ENCODE results near the gene RAD51B. TPM values are rescaled to one million over a fixed set of nuclear protein-coding genes. Genes with fewer than 3 reads are reported as not detected.

Gene RAD51B
- total and polyA plus RNA-seq, 2 of the 13 experiments (the other 11 are each of a cell fraction or from before 2014, with no cell fraction given), result 7.0 to 9.5 TPM

DNA sequence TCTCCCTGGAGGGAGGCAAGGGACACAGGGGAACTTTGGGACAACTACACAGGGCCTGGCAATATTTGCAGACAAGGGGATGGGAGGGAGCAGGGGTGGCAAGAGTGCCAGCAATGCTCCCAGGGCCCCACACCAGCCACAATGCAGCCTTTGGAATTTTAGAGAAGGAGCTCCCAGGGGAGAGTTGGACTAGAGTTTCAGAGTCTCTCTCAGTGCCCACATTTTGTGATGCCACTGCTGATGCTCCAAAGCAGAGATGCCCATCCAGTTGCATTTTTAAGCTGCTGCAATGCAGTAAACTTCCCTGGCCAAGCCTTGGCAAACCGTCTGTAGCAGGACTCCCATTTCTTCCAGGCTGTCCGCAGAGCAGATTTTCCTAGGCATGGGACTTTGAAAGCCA is 874.3 kb downstream of the RAD51B start (continued):
- TF ChIP-seq, protein P1, sequence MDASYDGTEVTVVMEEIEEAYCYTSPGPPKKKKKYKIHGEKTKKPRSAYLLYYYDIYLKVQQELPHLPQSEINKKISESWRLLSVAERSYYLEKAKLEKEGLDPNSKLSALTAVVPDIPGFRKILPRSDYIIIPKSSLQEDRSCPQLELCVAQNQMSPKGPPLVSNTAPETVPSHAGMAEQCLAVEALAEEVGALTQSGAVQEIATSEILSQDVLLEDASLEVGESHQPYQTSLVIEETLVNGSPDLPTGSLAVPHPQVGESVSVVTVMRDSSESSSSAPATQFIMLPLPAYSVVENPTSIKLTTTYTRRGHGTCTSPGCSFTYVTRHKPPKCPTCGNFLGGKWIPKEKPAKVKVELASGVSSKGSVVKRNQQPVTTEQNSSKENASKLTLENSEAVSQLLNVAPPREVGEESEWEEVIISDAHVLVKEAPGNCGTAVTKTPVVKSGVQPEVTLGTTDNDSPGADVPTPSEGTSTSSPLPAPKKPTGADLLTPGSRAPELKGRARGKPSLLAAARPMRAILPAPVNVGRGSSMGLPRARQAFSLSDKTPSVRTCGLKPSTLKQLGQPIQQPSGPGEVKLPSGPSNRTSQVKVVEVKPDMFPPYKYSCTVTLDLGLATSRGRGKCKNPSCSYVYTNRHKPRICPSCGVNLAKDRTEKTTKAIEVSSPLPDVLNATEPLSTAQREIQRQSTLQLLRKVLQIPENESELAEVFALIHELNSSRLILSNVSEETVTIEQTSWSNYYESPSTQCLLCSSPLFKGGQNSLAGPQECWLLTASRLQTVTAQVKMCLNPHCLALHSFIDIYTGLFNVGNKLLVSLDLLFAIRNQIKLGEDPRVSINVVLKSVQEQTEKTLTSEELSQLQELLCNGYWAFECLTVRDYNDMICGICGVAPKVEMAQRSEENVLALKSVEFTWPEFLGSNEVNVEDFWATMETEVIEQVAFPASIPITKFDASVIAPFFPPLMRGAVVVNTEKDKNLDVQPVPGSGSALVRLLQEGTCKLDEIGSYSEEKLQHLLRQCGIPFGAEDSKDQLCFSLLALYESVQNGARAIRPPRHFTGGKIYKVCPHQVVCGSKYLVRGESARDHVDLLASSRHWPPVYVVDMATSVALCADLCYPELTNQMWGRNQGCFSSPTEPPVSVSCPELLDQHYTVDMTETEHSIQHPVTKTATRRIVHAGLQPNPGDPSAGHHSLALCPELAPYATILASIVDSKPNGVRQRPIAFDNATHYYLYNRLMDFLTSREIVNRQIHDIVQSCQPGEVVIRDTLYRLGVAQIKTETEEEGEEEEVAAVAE (CRISPR knock-in tag; IDR thresholded peaks at IDR 0.05; ENCODE audit: borderline replicate concordance), result no peak
- TF ChIP-seq SALL1 (CRISPR knock-in tag; IDR thresholded peaks at IDR 0.05) (no peak), ZNF501 (CRISPR knock-in tag; IDR thresholded peaks at IDR 0.05) (no peak)
- TF ChIP-seq, protein P2, sequence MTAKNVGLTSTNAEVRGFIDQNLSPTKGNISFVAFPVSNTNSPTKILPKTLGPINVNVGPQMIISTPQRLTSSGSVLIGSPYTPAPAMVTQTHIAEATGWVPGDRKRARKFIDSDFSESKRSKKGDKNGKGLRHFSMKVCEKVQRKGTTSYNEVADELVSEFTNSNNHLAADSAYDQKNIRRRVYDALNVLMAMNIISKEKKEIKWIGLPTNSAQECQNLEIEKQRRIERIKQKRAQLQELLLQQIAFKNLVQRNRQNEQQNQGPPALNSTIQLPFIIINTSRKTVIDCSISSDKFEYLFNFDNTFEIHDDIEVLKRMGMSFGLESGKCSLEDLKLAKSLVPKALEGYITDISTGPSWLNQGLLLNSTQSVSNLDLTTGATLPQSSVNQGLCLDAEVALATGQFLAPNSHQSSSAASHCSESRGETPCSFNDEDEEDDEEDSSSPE (CRISPR knock-in tag; IDR thresholded peaks at IDR 0.05), result no peak

DNA sequence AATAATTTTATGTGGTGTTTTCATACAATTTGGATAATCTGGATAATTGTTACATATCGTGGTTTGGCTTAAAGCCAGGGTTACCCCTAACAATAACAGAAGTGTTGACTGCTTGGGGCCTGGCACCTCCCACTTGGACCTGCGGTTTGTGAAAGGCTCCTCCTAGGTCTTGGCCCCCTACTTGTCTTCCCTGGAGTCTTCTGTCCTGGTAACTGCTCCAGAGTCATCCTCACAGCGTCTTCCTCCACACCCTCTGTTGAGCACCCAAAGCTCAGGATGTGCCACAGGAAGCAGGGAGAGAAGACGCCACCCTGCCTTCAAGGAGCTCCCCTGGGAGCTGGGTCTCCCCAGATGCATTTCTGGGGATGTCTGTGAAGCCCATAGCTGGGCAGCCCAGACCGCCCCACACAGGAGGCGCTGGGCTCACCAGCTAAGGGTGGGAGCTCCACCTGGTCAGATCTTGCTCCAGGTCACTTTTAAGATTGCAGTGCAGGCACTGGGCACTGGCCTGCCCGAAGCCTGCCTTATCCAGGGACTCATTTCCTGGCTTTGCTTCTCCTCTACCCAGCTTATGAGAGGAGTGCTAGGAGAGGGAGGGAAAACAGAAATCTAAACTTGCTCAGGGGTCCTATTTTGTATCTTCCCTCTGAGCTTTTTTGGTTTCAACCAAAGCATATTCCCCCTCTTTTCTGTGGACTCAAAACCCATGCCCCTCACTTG is 875.1 kb downstream of the RAD51B start:
- Histone ChIP-seq H3K4me3 (replicated peaks in 1 of 3; ENCODE audit: insufficient read depth in 1 of 3, low read depth in 2 of 3, low read length in 3 of 3) (no peak overlapping the region), H3K27ac (ENCODE audit: extremely low read length, insufficient read depth, low read length) (no peak overlapping the region), H3K4me1 (ENCODE audit: insufficient read depth, low read length) (peaks cover 13% of the 10 kb centered on the region; the same call in 1 of the 2 replicates), H2AFZ (ENCODE audit: low read length) (no peak overlapping the region), H3K36me3 (replicated peaks in 1 of 2; ENCODE audit: control insufficient read depth in 1 of 2, insufficient read depth in 2 of 2, low read length in 2 of 2) (no peaks in the 10 kb centered on the region), H3K9me3 (ENCODE audit: low read length) (no peaks in the 10 kb centered on the region), H3K9ac (ENCODE audit: insufficient read depth, low read depth, low read length) (no peak overlapping the region), H3K79me2 (ENCODE audit: insufficient read depth, low read length) (no peaks in the 10 kb centered on the region), H4K20me1 (ENCODE audit: insufficient read depth, low read length) (no peaks in the 10 kb centered on the region), H3K4me2 (ENCODE audit: low read depth, low read length) (no peak overlapping the region), H3K27me3 (ENCODE audit: control insufficient read depth in 1 of 2, insufficient read depth in 2 of 2, low read length in 2 of 2) (peaks cover 0 to 38% of the 10 kb centered on the region in 2 experiments; a peak in 3 of 5 replicates)
- no peak for FAIRE-seq
- in situ Hi-C loops (cut with HindIII; ENCODE audit: extremely low pct_ligation_motif_present, low pct_unique_long_range_greater_than_20kb) (no loop called here), intact Hi-C loops (cut with micrococcal nuclease; ENCODE audit: unreplicated experiment) (no loop called here)
- no peak for ATAC-seq
- 55% methylated on average over 5 of the region's 7 CpGs for WGBS (ENCODE audit: low lambda C conversion rate)
- TF ChIP-seq ZFP1 (CRISPR knock-in tag; IDR thresholded peaks at IDR 0.05) (no peak), ZSCAN30 (CRISPR knock-in tag; IDR thresholded peaks at IDR 0.05) (no peak), ZNF550 (CRISPR knock-in tag; IDR thresholded peaks at IDR 0.05; ENCODE audit: borderline replicate concordance) (no peak), FOXM1 (CRISPR knock-in tag; IDR thresholded peaks at IDR 0.05) (no peak), HNRNPL (IDR thresholded peaks at IDR 0.05; ENCODE audit: low read depth, low read length) (no peak)
- TF ChIP-seq, protein P3, sequence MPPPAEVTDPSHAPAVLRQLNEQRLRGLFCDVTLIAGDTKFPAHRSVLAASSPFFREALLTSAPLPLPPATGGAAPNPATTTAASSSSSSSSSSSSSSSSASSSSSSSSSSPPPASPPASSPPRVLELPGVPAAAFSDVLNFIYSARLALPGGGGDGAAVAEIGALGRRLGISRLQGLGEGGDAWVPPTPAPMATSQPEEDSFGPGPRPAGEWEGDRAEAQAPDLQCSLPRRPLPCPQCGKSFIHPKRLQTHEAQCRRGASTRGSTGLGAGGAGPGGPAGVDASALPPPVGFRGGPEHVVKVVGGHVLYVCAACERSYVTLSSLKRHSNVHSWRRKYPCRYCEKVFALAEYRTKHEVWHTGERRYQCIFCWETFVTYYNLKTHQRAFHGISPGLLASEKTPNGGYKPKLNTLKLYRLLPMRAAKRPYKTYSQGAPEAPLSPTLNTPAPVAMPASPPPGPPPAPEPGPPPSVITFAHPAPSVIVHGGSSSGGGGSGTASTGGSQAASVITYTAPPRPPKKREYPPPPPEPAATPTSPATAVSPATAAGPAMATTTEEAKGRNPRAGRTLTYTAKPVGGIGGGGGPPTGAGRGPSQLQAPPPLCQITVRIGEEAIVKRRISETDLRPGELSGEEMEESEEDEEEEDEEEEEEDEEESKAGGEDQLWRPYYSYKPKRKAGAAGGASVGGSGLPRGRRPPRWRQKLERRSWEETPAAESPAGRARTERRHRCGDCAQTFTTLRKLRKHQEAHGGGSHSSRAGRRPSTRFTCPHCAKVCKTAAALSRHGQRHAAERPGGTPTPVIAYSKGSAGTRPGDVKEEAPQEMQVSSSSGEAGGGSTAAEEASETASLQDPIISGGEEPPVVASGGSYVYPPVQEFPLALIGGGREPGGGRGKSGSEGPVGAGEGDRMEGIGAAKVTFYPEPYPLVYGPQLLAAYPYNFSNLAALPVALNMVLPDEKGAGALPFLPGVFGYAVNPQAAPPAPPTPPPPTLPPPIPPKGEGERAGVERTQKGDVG (CRISPR knock-in tag; IDR thresholded peaks at IDR 0.05; ENCODE audit: borderline replicate concordance), result no peak
- BruUV-seq (replicated peaks), result no TSS peak
- DNase-seq (ENCODE audit: low spot score), result no peak
- ChIA-PET POLR2A (interaction anchor here (1.1 to 1.4 kb wide), 2 partner anchors 89 to 98 kb away, joined by 3 read pairs; partner anchors contain the start of gene ZFP36L1), CTCF (ENCODE audit: low intra/inter-chr PET ratio, low total read pairs) (no interaction called here)

All from HepG2 (cell line).